GM23338 (cell line): ENCODE results near the gene RHBDL3.

Experiments used
- CTCF ChIP-seq, 2 experiments: fragments of 200-600 bp in 1 of 2; sonication (generic) in 1 of 2; conservative IDR thresholded peaks; 2 replicates each; pipeline versions ENCODE4 v1.5.1 to v1.6.1; 2016 to 2017; ENCODE audit warnings: antibody characterized with exemption in 2 of 2, low read depth in 2 of 2, mild to moderate bottlenecking in 2 of 2, moderate library complexity in 1 of 2
- EZH2 ChIP-seq: fragments of 200-600 bp; sonication (generic); IDR thresholded peaks from one replicate; pipeline ENCODE4 v1.8.0; 2017; ENCODE audit warnings: antibody characterized with exemption, mild to moderate bottlenecking, low read depth; ENCODE audit not compliant: unreplicated experiment
- REST ChIP-seq: IDR thresholded peaks from one replicate; pipeline ENCODE4 v1.6.1; 2018; ENCODE audit warnings: antibody characterized with exemption; ENCODE audit not compliant: unreplicated experiment
- STAT1 ChIP-seq: IDR thresholded peaks from one replicate; pipeline ENCODE4 v1.6.1; 2016; ENCODE audit warnings: antibody characterized with exemption; ENCODE audit not compliant: unreplicated experiment

- no peak for TF ChIP-seq CTCF (conservative IDR thresholded peaks at IDR 0.05; ENCODE audit: low read depth in 2 of 2)
- TF ChIP-seq STAT1, result no peak
- no peak for TF ChIP-seq REST
- TF ChIP-seq EZH2, result no peak
Measured at GRCh38 chr17:32289471-32290070, 23.9 kb downstream of the RHBDL3 start.
